Keratinocyte (primary cell): ENCODE data around the gene MBP. TPM values are rescaled to one million over a fixed set of nuclear protein-coding genes. Genes with fewer than 3 reads are reported as not detected.

ENCODE experiments used
- DNase-seq: peaks from one replicate; pipeline ENCODE4 v3.0.0-alpha.2; 2011; ENCODE audit warnings: low read depth, missing footprints, low spot score
- FAIRE-seq: peaks from 2 replicates; lab custom pipeline; 2011; peaks lifted over from hg19 to GRCh38; lab: Jason Lieb, UNC
- H2AFZ ChIP-seq: 2 replicates; pipeline ENCODE4 v1.6.0; 2012; ENCODE audit warnings: low read length, control low read depth, inconsistent platforms; ENCODE audit not compliant: control insufficient read depth
- H3K27ac ChIP-seq: 2 replicates; pipeline ENCODE4 v1.5.1; 2011; ENCODE audit warnings: low read length; ENCODE audit not compliant: control insufficient read depth, insufficient read depth
- H3K27me3 ChIP-seq: 3 replicates; pipeline ENCODE4 v1.6.0; 2011; ENCODE audit warnings: low read length; ENCODE audit not compliant: control insufficient read depth, insufficient read depth; ENCODE audit errors: extremely low read depth
- H3K36me3 ChIP-seq, 2 experiments: 2 replicates in 1 of 2; 3 replicates in 1 of 2; pipeline ENCODE4 v1.5.1; 2011; ENCODE audit warnings: low read length in 2 of 2, mild to moderate bottlenecking in 1 of 2; ENCODE audit not compliant: control insufficient read depth in 2 of 2, insufficient read depth in 2 of 2; ENCODE audit errors: extremely low read depth in 1 of 2
- H3K4me1 ChIP-seq: 3 replicates; pipeline ENCODE4 v1.5.1; 2011; ENCODE audit warnings: low read length; ENCODE audit not compliant: control insufficient read depth, insufficient read depth; ENCODE audit errors: extremely low read depth
- H3K4me2 ChIP-seq: 3 replicates; pipeline ENCODE4 v1.6.0; 2011; ENCODE audit warnings: low read depth, low read length; ENCODE audit not compliant: control insufficient read depth, insufficient read depth; ENCODE audit errors: extremely low read depth
- H3K4me3 ChIP-seq, 3 experiments: fragments of 200-600 bp in 1 of 3; sonication (generic) in 1 of 3; 2 replicates in 2 of 3; 3 replicates in 1 of 3; pipeline ENCODE4 v1.5.1; 2011 to 2016; ENCODE audit warnings: low read length in 3 of 3, mild to moderate bottlenecking in 3 of 3, control low read depth in 2 of 3, inconsistent platforms in 1 of 3, low read depth in 1 of 3, mixed read lengths in 1 of 3, mixed run types in 1 of 3, moderate library complexity in 1 of 3; ENCODE audit not compliant: control insufficient read depth in 2 of 3, insufficient read depth in 2 of 3; ENCODE audit errors: extremely low read depth in 1 of 3
- H3K79me2 ChIP-seq: 2 replicates; pipeline ENCODE4 v1.6.0; 2012; ENCODE audit warnings: low read length; ENCODE audit not compliant: control insufficient read depth, insufficient read depth
- H3K9ac ChIP-seq: 3 replicates; pipeline ENCODE4 v1.6.0; 2011; ENCODE audit warnings: low read length; ENCODE audit not compliant: control insufficient read depth, insufficient read depth; ENCODE audit errors: extremely low read depth
- H3K9me1 ChIP-seq: 3 replicates; pipeline ENCODE4 v1.6.0; 2011; ENCODE audit warnings: low read length; ENCODE audit not compliant: control insufficient read depth, insufficient read depth; ENCODE audit errors: extremely low read depth
- H3K9me3 ChIP-seq: 2 replicates; pipeline ENCODE4 v1.5.1; 2012; ENCODE audit warnings: low read depth, low read length; ENCODE audit not compliant: control insufficient read depth
- H4K20me1 ChIP-seq: 3 replicates; pipeline ENCODE4 v1.6.0; 2011; ENCODE audit warnings: low read length; ENCODE audit not compliant: control insufficient read depth, insufficient read depth; ENCODE audit errors: extremely low read depth
- CTCF ChIP-seq, 3 experiments: IDR thresholded peaks in 1 of 3; conservative IDR thresholded peaks in 1 of 3; optimal IDR thresholded peaks in 1 of 3; 2 replicates in 2 of 3; 3 replicates in 1 of 3; pipeline versions ENCODE3 to v1.5.1; 2011; ENCODE audit warnings: low read length in 3 of 3, mild to moderate bottlenecking in 3 of 3, moderate library complexity in 2 of 3, control low read depth in 1 of 3, inconsistent platforms in 1 of 3; ENCODE audit not compliant: insufficient read depth in 2 of 3; ENCODE audit errors: extremely low read depth in 1 of 3
- EZH2 ChIP-seq: IDR thresholded peaks from one replicate; pipeline ENCODE4 v1.6.1; 2012; ENCODE audit warnings: inconsistent platforms, mild to moderate bottlenecking, low read length, moderate library complexity
- dilution Hi-C: fragments of 300-500 bp; cut with MboI; formaldehyde crosslinking; loops from one replicate; pipeline ENCODE4 v1.7.0; 2020; ENCODE audit warnings: low sequenced_read_pairs; ENCODE audit not compliant: extremely low pct_ligation_motif_present
- polyA plus RNA-seq, 5 experiments: library from polyadenylated mRNA; depleted of rRNA in 3 of 5; stranded (reverse) in 3 of 5; stranded (forward) in 1 of 5; unstranded in 1 of 5; fragments of >200 nt; gene quantifications; 1 replicate in 1 of 5; 2 replicates in 3 of 5; 3 replicates in 1 of 5; pipeline versions ENCODE4 v1.2.1 to v1.2.3, GENCODE V29; 2011 to 2012; ENCODE audit warnings: missing spikeins in 2 of 5, low read depth in 1 of 5, low replicate concordance in 1 of 5

The MBP gene
- polyA plus RNA-seq, 1 donor (not counting 4 experiments of a cell fraction or from before 2014, with no cell fraction given): 38.7 TPM

GRCh38 chr18:77001041-77001440 is 131.5 kb downstream of the MBP start:
- H3K27me3 ChIP-seq: peaks cover 4% of the 10 kb centered on the region
- TF ChIP-seq EZH2: no peak
- TF ChIP-seq CTCF (optimal IDR thresholded peaks at IDR 0.05 in 1 of 3, IDR thresholded peaks at IDR 0.05 in 1 of 3, conservative IDR thresholded peaks at IDR 0.05 in 1 of 3; ENCODE audit: extremely low read depth in 1 of 3, insufficient read depth in 2 of 3, low read length in 3 of 3): no peak
- H3K9me3 ChIP-seq: no peaks in the 10 kb centered on the region
- H3K79me2 ChIP-seq: no peaks in the 10 kb centered on the region
- H3K4me2 ChIP-seq: no peak overlapping the region
- H3K4me3 ChIP-seq: no peak overlapping the region
- FAIRE-seq: no peak
- H3K9ac ChIP-seq: no peak overlapping the region
- no peak overlapping the region for H2AFZ ChIP-seq
- H3K4me1 ChIP-seq: no peaks in the 10 kb centered on the region
- H3K36me3 ChIP-seq: peaks cover 0 to 1% of the 10 kb centered on the region in 2 experiments
- no peak for DNase-seq
- H3K9me1 ChIP-seq: no peaks in the 10 kb centered on the region
- dilution Hi-C loops: no loop called here
- no peak overlapping the region for H3K27ac ChIP-seq
- no peaks in the 10 kb centered on the region for H4K20me1 ChIP-seq

GRCh38 chr18:77000527-77000926 is 132.1 kb downstream of the MBP start:
- no peak overlapping the region for H3K4me2 ChIP-seq
- H3K4me3 ChIP-seq: no peak overlapping the region
- peak; percentile 76 for FAIRE-seq
- dilution Hi-C loops: no loop called here
- no peak overlapping the region for H3K27ac ChIP-seq
- H2AFZ ChIP-seq: no peak overlapping the region
- no peaks in the 10 kb centered on the region for H3K36me3 ChIP-seq
- no peaks in the 10 kb centered on the region for H3K9me3 ChIP-seq
- peaks cover 4% of the 10 kb centered on the region for H3K27me3 ChIP-seq
- H3K9me1 ChIP-seq: no peaks in the 10 kb centered on the region
- TF ChIP-seq EZH2 (no peak), CTCF (optimal IDR thresholded peaks at IDR 0.05 in 1 of 3, IDR thresholded peaks at IDR 0.05 in 1 of 3, conservative IDR thresholded peaks at IDR 0.05 in 1 of 3; ENCODE audit: extremely low read depth in 1 of 3, insufficient read depth in 2 of 3, low read length in 3 of 3) (peak; percentile 86 to 98 (median 91))
- no peaks in the 10 kb centered on the region for H4K20me1 ChIP-seq
- no peaks in the 10 kb centered on the region for H3K4me1 ChIP-seq
- DNase-seq: no peak
- H3K9ac ChIP-seq: no peak overlapping the region
- H3K79me2 ChIP-seq: no peaks in the 10 kb centered on the region
